HCT116 (cell line): ENCODE data around the gene MMP28.

ENCODE experiments used
- POLR2AphosphoS5 ChIP-seq: IDR thresholded peaks from 2 replicates; pipeline ENCODE4 v1.6.1; 2011; ENCODE audit warnings: mild to moderate bottlenecking, low read depth, low read length, moderate library complexity
- RAD21 ChIP-seq: IDR thresholded peaks from 2 replicates; pipeline ENCODE4 v1.6.1; 2012; ENCODE audit warnings: low read depth, mild to moderate bottlenecking
- TCF7L2 ChIP-seq: IDR thresholded peaks from 2 replicates; pipeline ENCODE4 v1.7.0; 2011; ENCODE audit warnings: borderline replicate concordance, inconsistent platforms; ENCODE audit not compliant: insufficient read depth, insufficient read length; ENCODE audit errors: extremely low read depth
- YY1 ChIP-seq: IDR thresholded peaks from 2 replicates; pipeline ENCODE4 v1.6.1; 2011; ENCODE audit warnings: low read length, low read depth, moderate library complexity, mild to moderate bottlenecking; ENCODE audit not compliant: insufficient replicate concordance; ENCODE audit errors: extremely low read depth
- TF ChIP-seq, protein P1 (sequence below), 3 experiments: fragments of 200-600 bp in 1 of 3; sonication (generic) in 1 of 3; IDR thresholded peaks in 2 of 3; conservative IDR thresholded peaks in 1 of 3; 2 replicates each; pipeline ENCODE4 v1.5.1; 2012 to 2017; ENCODE audit warnings: low read depth in 2 of 3, low read length in 2 of 3, antibody characterized with exemption in 1 of 3, borderline replicate concordance in 1 of 3, control low read depth in 1 of 3, mild to moderate bottlenecking in 1 of 3, mixed read lengths in 1 of 3, mixed run types in 1 of 3, moderate library complexity in 1 of 3; ENCODE audit not compliant: insufficient read depth in 1 of 3

DNA sequence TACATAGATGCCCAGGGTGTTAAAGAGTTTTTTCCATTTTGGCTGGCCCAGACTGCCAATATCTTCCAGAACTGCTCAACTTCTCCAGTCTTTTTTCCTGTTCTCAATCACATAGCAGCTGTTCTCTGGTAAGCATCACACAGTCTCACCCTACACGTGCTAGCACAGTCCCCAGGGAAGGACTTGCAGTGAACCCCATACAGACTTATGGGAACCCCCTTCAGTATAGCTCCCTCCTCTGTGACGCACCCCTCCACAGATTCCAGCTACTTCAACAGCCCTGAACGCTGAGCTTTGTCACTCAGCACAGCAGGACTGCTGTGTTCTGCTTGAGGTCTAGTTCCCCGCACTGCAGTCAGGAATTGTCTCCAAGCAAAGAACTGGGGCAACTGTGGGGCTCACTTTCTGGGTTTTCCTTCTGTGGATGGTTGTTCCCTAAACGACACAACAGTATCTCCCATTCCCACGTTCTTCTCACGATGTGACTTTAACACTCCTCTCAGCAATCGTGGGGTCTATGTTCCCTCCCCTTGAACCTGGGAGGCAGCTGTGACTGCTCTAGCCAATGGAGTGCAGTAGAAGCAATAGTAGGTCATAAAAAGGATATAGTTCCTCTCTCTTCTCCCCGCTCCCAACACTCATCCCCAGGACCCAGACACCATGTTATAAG, 3.6 kb downstream of the MMP28 start:
- TF ChIP-seq YY1, result no peak
- TF ChIP-seq POLR2AphosphoS5, result no peak
- no peak for TF ChIP-seq TCF7L2
- TF ChIP-seq, protein P1, sequence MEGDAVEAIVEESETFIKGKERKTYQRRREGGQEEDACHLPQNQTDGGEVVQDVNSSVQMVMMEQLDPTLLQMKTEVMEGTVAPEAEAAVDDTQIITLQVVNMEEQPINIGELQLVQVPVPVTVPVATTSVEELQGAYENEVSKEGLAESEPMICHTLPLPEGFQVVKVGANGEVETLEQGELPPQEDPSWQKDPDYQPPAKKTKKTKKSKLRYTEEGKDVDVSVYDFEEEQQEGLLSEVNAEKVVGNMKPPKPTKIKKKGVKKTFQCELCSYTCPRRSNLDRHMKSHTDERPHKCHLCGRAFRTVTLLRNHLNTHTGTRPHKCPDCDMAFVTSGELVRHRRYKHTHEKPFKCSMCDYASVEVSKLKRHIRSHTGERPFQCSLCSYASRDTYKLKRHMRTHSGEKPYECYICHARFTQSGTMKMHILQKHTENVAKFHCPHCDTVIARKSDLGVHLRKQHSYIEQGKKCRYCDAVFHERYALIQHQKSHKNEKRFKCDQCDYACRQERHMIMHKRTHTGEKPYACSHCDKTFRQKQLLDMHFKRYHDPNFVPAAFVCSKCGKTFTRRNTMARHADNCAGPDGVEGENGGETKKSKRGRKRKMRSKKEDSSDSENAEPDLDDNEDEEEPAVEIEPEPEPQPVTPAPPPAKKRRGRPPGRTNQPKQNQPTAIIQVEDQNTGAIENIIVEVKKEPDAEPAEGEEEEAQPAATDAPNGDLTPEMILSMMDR (IDR thresholded peaks at IDR 0.05 in 2 of 3, conservative IDR thresholded peaks at IDR 0.05 in 1 of 3; ENCODE audit: borderline replicate concordance in 1 of 3, insufficient read depth in 1 of 3, low read depth in 2 of 3, low read length in 2 of 3), result no peak
- TF ChIP-seq RAD21, result no peak
